ENCODE measurements around the gene RALBP1.

The RALBP1 gene

GRCh38 chr18:9547782-9548181 lies 72.5 kb downstream of the RALBP1 start:
- no peak for DNase-seq (ENCODE audit: low spot score)

GRCh38 chr18:9549405-9549804 lies 74.1 kb downstream of the RALBP1 start:
- DNase-seq (ENCODE audit: low spot score), result no peak

DNA sequence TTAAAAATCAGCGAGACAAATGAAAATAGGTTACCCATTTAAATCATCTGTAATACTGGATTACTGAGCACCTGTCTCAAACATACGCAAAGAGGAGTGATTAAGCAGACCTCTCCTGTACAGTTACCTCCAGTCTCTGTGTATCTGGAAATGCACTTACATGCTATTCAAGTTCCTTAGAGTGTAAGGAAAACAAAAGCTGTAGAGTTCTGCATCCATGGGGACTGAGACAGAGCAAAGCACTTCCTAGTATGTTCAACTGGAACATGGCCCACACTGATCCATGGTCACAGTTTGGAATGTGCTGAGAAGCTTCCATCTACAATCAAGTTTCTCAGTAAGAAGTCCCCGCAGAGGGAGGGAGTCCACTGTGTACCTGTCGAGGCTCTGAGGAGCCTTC lies 75.1 kb downstream of the RALBP1 start:
- DNase-seq (ENCODE audit: low spot score), result no peak

DNA sequence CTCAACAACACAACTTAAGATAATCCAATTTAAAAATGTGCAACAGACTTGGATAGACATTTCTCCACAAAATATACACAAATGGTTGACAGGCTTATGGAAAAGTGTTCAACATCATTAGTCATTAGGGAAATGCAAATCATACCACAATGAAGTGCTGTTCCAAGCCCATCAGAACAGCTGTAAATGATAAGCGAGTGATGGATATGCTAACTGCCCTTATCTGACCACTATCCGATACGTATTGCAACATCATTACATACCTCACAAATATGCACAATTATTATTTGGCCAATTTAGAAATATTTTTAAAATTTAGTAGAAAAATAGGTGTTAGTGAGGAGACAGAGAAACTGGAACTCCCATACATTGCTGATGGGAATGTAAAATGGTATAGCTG lies 76.9 kb downstream of the RALBP1 start:
- no peak for DNase-seq (ENCODE audit: low spot score)

DNA sequence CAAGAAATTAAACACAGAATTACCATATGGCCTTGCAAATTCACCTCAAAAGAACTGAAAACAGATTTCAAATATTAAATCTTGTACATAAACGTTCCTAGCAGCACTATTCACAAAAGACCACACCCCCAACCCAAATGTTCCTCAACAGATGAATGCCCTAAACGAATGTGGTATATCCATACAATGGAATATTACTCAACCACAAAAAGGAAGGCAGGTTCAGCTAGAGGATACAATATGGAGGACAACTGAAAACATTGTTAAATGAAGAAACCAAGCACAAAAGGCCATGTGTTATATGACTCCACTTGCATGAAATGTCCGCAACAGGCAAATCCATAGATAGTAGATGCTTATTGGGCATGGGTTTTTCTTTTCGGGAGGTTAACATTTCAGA lies 77.3 kb downstream of the RALBP1 start:
- no peak for DNase-seq (ENCODE audit: low spot score)

- DNase-seq (ENCODE audit: low spot score), result no peak
Observed at GRCh38 chr18:9557250-9557943, 82.1 kb downstream of the RALBP1 start.

DNA sequence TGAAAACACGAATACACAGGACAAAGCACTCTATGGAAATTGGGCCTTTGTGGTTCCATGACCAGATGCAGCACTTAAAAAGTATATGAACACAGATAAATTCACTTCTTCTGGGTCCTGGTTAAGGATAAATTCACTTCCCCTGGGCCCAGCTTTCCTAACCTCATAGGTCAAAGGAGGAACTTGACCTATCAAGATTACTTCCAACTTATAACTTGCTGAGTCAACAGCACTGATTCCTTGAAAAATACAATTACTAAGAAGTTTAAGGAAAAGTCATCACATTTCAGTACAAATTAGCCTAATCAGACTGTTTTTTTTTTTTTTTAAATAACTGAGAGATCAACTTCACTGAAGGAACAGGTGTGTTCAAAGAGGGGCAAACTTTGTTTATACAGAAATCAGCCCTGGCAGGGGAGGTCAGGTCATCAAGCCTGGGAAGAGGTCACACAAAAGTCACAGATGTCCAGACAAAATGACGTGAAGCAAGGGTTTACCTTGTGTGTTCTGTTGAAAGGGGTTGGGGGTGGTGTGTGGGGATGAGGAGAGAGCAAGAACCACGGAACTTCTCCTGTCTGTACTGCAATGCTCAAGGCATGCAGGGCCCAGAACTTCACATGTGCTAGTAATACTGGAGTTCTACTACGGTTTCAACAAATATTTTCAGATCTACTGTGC lies 83.2 kb downstream of the RALBP1 start:
- no peak for DNase-seq (ENCODE audit: low spot score)

DNA sequence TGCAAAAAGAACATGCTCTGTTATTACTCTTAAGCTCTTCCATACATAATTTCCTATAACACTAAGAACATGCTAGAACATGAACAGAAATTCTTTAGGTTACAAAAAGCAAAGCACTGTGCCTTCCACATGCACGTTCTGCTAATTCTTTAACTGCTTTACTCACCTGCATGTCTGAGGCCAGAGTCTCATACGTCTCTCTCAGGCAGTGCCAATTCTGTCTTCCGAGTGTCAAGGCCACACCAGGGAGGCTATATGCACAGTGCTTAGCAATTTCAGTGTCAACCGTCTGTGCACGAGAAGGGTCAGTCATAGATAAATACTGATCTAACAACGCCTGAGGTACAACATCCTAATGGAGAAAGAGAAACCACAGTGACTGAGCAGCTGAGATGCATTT lies 83.9 kb downstream of the RALBP1 start:
- no peak for DNase-seq (ENCODE audit: low spot score)

- no peak for DNase-seq (ENCODE audit: low spot score)
Observed at GRCh38 chr18:9561759-9562158, 86.4 kb downstream of the RALBP1 start.

DNA sequence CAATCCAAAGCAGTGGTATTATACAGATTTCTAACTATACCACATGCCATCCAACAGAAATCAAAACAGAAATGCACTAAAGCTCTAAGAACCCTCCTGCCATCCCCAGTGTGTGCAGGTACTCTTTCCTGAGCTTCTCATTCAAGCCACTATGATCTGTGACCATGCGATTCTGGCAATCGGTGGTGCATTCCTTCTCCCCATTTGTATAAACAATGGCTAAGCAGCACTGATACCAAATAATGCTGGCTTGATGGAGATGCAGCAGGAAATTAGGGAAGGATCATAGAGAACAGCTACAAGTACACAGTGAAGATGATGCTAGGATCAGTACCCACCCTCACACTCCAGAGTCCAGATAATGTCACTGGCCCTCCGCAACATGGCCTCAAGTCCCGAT lies 87.3 kb downstream of the RALBP1 start:
- DNase-seq (ENCODE audit: low spot score), result no peak

GRCh38 chr18:9563331-9563730 lies 88.0 kb downstream of the RALBP1 start:
- DNase-seq (ENCODE audit: low spot score), result no peak

GRCh38 chr18:9565407-9565806 lies 90.1 kb downstream of the RALBP1 start:
- DNase-seq (ENCODE audit: low spot score), result no peak

- no peak for DNase-seq (ENCODE audit: low spot score)
Observed at GRCh38 chr18:9568186-9568585, 92.9 kb downstream of the RALBP1 start.

DNA sequence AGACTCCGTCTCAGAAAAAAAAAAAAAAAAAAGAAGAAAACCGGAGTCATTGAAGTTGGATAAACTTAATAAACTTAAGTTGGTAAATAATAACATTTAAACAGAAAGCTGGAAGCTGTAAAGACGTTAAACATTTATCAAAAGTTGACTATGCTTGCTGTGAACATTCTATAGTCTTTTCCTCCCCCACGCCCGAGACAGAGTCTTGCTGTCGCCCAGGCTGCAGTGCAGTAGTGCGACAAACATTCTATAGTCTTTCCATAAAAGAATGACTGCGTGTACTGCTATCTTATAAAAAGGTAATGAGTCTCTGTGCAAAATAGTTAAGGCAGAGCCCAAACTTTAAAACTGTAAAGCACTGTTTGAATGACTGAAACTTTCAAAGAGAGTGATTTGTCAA lies 93.9 kb downstream of the RALBP1 start:
- DNase-seq (ENCODE audit: low spot score), result no peak

DNA sequence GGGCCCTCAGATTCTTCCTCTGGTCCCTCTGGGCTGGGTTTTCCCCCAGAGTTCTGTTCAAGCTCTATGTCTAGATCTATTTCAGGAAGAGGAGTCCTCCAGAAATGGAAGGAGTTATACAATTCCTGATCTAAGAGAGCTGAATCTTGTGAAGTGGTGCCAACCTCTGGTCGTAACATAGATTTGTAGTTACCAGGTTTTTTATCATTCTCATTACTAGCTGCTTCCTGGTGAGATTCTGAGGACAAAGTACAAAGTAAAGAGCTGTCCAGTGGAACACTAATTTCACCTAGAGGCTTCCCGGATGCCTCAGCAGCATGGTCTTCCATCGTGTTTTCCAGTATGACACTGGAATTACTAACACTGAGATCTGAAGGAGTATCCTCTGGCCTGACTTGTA lies 94.9 kb downstream of the RALBP1 start:
- no peak for DNase-seq (ENCODE audit: low spot score)

DNA sequence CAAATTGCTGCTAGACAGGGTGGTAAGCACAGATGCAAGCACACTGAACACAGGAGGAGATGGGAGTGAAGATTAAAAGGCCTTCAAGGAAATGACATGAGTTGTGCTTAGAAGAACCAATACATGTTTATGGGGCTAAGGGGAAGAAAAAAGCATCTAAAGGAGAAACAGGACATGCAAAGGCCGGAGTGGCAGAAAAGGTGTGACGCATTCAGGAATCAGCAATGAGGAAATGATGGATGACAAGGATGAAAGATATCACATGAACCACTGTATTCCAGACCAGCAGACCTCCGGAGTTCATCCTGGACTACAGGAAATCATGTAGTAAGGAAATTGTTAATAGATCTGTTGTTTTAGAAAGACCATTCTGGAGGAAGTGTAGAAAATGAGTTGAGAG lies 96.2 kb downstream of the RALBP1 start:
- DNase-seq (ENCODE audit: low spot score), result no peak

GRCh38 chr18:9574473-9575115 lies 99.3 kb downstream of the RALBP1 start:
- no peak for DNase-seq (ENCODE audit: low spot score)

GRCh38 chr18:9575558-9575957 lies 100.2 kb downstream of the RALBP1 start:
- DNase-seq (ENCODE audit: low spot score), result peak; percentile 52

- no peak for DNase-seq (ENCODE audit: low spot score)
Observed at GRCh38 chr18:9577361-9577760, 102.0 kb downstream of the RALBP1 start.

DNA sequence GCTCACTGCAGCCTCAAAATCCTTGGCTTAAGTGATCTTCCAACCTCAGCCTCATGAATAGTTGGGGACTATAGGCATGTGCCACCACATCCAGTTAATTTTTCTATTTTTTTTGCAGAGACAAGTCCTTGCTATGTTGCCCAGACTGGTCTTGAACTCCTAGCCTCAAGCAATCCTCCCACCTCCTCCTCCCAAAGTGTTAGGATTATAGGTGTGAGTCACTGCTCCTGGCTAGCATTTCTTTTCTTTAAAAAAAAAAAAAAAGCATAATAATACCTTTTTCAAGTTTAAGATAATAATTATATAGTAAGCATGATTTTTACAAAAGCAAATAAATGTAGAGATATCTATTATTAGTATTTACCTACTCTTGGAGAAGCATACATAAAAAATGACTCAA lies 103.0 kb downstream of the RALBP1 start:
- DNase-seq (ENCODE audit: low spot score), result no peak

DNA sequence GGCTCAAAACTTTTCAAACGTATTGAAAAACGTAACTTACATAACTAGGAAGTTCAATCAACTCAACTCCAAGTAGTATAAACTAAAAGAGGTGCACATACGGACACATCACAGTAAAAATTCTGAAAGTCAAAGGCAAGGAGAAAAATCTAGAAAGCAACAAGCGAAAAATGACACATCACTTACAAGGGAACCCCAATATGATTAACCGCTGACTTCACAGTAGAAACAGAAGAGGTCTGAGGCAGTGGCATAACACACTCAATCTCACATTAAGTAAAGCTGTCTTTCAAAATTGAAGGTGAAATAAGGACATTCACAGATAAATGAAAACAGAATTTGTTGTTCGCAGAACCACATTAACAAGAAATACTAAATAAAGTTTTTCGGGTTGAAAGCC lies 106.4 kb downstream of the RALBP1 start:
- no peak for DNase-seq (ENCODE audit: low spot score)

GRCh38 chr18:9586814-9587213 lies 111.5 kb downstream of the RALBP1 start:
- DNase-seq (ENCODE audit: low spot score), result no peak

Measured in SK-N-DZ (cell line).